GM18519 (cell line): ENCODE data around the gene TTC7B.

Source experiments
- ATAC-seq: cut with Tn5 transposase; IDR thresholded peaks from one replicate; pipeline ENCODE4 v1.9.1; 2021; ENCODE audit warnings: mild to moderate bottlenecking, moderate library complexity; ENCODE audit not compliant: unreplicated experiment, low FRiP score

The TTC7B gene

GRCh38 chr14:90475298-90475697, 340.9 kb downstream of the TTC7B start:
- ATAC-seq: no peak
